Bladder microvascular endothelial cell (primary cell): Measurements from ENCODE around the gene PLPPR3. TPM values are rescaled to one million over a fixed set of nuclear protein-coding genes. Genes with fewer than 3 reads are reported as not detected.

ENCODE experiments used
- total RNA-seq: library from RNA; depleted of rRNA; stranded (reverse); fragments of >200 nt; gene quantifications from 2 replicates; pipeline ENCODE4 v1.2.3, GENCODE V29; 2014

The PLPPR3 gene, protein sequence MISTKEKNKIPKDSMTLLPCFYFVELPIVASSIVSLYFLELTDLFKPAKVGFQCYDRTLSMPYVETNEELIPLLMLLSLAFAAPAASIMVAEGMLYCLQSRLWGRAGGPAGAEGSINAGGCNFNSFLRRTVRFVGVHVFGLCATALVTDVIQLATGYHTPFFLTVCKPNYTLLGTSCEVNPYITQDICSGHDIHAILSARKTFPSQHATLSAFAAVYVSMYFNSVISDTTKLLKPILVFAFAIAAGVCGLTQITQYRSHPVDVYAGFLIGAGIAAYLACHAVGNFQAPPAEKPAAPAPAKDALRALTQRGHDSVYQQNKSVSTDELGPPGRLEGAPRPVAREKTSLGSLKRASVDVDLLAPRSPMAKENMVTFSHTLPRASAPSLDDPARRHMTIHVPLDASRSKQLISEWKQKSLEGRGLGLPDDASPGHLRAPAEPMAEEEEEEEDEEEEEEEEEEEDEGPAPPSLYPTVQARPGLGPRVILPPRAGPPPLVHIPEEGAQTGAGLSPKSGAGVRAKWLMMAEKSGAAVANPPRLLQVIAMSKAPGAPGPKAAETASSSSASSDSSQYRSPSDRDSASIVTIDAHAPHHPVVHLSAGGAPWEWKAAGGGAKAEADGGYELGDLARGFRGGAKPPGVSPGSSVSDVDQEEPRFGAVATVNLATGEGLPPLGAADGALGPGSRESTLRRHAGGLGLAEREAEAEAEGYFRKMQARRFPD
- 0.13 and 0.16 TPM in 2 replicates for total RNA-seq

DNA sequence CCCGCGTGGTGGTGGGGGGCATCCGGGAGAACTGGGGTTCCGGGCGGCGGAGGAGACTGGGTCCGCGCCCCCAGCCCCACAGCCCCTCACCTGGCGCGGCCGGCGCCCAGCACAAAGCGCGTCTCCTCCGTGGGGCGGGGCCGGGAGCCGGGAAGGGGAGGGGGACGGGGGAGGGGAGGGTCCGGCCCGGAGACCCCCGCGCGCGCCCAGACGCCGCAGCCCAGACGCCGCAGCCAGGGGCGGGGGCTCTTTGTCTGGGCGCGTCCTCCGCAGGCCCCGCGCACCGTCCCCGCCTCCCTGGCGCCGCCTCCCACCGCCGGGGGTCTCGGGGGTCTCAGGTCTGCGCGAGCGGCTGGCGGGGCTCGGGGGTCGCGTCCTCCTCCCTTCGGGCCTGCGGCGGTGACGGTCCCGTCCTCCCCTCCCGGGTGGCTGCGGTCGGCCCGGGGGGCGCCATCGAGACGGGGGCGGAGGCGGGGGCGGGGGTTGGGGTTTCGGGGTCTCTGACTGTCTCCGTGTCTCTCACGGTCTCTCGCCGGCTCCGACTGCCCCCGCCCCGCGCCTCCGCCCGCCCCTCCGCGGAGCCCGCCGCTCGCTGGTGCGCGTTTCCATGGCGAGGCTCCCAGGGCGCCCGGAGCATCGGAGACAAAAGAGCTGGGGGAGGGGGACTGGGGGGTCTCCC is at the start of gene PLPPR3:
TSS of gene PLPPR3 (minus strand) at position 131 of the 679 bp plus-strand sequence. CDS start 396 bp downstream, outside the sequence.

DNA sequence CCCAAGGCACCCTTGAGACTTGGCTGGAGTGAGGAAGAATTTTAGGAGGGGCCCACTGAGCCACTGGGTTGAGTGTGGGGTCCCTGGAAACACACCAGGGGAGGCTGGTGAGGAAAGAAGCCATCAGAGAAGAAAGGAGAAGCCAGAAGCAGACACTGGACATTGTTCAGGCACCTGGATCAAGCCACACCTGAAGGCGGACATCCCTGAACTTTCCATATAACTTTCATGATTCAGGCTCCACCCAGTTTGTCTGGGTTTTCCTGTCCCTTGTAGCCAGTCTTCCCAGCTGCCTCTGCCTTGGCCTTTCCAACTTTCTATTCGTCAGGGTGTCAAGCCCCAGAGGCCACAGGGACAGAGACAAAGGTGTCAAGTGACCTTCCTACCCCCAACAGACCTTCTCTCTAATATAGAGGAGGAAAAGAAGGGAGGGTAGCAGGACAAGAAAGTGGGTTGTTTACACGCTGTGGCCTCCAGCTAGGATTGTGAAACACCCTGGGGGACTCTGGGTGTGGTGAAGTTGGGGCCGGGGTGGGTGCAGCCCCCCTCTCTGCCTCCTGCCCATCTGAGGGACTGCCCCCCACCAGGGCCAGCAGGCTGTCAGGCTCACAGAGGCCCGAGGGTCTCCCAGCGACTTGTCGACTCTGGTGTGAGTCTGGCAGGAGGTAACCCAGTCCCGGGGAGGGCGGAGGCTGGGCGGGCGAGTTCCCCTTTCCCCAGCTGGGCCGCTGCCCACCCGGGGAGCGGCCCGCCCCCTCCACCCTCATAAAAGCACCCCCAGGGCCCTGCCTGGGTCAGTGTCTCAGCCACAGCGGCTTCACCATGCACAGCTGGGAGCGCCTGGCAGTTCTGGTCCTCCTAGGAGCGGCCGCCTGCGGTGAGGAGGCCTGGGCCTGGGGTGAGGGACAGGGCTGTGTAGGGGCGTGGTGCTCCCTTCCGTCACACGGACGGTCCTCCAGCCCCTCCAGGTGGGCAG is 37.4 kb upstream of the PLPPR3 start, which contains the start of gene CFD:
TSS of gene CFD (plus strand) at position 797 of the 976 bp plus-strand sequence. CDS start at position 823, 26 bp downstream.

DNA sequence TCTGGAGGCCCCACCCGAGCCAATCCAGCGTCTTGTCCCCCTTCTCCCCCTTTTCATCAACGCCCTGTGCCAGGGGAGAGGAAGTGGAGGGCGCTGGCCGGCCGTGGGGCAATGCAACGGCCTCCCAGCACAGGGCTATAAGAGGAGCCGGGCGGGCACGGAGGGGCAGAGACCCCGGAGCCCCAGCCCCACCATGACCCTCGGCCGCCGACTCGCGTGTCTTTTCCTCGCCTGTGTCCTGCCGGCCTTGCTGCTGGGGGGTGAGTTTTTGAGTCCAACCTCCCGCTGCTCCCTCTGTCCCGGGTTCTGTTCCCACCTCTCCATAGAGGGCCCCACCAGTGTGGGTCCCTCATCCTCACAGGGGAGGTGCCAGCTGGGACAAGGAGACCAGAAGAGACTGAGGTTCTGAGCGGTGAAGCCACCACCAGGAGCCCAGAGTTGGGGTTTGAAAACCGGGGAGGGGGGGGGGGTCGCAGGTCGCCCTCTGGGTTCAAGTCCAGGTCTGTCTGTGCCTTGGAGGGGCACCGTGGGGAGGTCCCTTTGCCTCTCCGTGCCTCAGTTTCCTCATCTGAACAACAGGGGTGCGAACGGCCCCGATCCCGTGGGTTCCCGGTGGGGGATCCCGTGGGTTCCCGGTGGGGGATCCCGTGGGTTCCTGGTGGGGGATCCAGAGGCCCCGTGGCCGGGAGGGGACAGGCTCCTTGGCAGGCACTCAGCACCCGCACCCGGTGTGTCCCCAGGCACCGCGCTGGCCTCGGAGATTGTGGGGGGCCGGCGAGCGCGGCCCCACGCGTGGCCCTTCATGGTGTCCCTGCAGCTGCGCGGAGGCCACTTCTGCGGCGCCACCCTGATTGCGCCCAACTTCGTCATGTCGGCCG is 30.6 kb upstream of the PLPPR3 start, which contains the start of gene ELANE:
TSS of gene ELANE (plus strand) at position 168 of the 878 bp plus-strand sequence. CDS start at position 194, 26 bp downstream.

DNA sequence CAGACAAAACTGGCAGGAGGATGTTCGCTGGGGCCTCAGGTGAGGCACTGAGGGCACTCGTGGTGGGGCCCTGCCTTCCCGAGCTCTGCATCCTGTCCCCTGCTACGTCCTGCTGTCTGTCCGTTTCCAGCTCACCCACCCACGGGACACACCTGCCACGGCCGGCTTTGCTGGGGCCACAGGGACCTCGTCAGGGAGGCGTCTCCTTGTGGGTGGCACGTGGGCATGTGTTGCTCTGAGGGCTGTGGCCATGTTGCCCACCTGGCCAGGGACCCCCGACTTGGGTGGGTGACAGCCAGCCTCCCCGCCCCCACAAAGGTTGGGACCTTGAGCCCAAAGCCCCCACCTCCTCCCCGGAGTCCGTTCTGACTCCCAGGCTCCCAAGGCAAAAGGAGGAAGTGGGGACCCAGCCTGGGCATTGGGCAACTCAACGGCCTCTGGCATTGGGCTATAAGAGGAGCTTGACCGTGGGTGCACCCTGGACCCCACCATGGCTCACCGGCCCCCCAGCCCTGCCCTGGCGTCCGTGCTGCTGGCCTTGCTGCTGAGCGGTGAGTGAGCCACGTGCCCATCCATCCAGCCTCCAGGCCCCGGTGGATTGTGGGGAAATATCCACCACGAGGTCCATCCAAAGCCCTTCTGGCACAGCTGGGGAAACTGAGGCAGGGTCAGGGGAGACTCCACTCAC is 18.9 kb upstream of the PLPPR3 start, which contains the start of gene PRTN3:
TSS of gene PRTN3 (plus strand) at position 481 of the 688 bp plus-strand sequence. CDS start at position 491, 10 bp downstream.

DNA sequence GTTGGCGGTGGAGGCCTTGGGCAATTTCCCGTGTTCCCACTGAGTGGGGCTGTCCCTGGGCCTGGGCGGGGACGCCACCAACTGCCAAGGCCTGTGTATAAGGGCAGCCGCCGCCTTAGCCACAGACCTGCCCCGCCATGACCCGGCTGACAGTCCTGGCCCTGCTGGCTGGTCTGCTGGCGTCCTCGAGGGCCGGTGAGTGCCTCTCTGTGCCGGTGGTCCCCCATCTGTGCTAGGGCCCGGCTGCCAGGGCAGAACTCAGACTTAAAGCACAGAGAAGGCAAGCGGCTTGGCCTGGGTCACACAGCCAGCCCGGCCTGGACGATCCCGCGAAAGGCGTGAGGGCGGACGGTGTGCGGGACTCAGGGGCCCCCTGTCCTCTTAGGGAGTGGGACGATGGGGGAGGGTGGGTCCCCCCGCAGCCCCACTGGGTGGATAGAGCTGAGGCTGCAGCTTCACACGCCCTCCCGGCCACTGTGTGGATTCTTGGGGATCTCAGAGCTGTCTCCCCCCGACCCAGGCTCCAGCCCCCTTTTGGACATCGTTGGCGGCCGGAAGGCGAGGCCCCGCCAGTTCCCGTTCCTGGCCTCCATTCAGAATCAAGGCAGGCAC is 6.1 kb upstream of the PLPPR3 start, which contains the start of gene AZU1:
TSS of gene AZU1 (plus strand) at position 128 of the 612 bp plus-strand sequence. CDS start at position 138, 10 bp downstream.

DNA sequence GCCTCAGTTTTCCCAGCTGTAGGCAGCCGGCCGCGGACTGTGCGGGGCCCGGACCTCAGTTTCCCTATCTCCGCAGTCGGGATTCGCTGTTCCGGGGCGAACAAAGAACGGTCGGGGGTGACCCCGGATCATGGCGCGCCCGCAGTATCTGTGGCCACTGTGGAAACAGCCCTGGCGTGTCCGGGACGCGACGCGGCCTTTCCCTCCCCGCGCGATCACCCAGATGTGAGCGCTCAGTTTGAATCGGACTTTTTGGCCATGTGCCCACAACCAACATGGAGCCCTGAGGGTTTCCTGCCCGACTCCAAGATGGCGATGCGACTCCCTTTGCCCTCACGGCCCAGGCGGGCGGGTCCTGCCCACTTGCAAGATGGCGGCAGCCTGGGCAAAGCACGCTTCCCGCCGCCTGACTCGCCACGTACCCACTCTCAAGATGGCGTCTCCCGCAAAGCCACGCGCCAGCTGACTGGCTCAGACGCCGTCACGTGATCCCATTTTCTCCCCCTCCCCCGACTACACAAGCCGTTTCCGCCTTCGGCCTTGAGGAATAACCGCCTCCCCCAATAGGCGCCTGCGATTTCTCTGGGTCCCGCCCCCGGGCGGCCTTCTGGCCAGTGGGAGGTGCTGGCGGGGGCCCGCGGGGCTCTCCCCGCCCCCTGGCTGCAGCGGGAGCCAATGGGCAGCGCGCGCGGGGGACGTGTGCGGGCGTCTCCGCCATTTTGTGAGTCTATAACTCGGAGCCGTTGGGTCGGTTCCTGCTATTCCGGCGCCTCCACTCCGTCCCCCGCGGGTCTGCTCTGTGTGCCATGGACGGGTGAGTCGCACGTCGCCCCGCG is 24.8 kb downstream of the PLPPR3 start, which contains the start of gene PTBP1:
TSS of gene PTBP1 (plus strand) at position 761 of the 836 bp plus-strand sequence. CDS start at position 807, 46 bp downstream.

Other genes with a start within 250 kb of the PLPPR3 start
- gene BSG, start 249.4 kb downstream of the PLPPR3 start, total RNA-seq = 219 and 355 TPM in 2 replicates
- gene HCN2, start 232.1 kb downstream of the PLPPR3 start, total RNA-seq = 0.32 and 1.8 TPM in 2 replicates
- 19.3 and 34.0 TPM in 2 replicates for gene POLRMT, start 188.4 kb downstream of the PLPPR3 start, total RNA-seq
- gene FGF22, start 182.1 kb downstream of the PLPPR3 start, total RNA-seq = under 0.01 TPM in 1 of 2 replicates, not detected in the other
- gene RNF126, start 158.7 kb downstream of the PLPPR3 start, total RNA-seq = 17.3 and 25.2 TPM in 2 replicates
- 4.5 and 13.2 TPM in 2 replicates for gene FSTL3, start 145.6 kb downstream of the PLPPR3 start, total RNA-seq
- 0.16 TPM in 1 of 2 replicates, not detected in the other for gene PRSS57, start 126.5 kb downstream of the PLPPR3 start, total RNA-seq
- gene PALM, start 113.0 kb downstream of the PLPPR3 start, total RNA-seq = 13.6 and 65.8 TPM in 2 replicates
- gene MISP, start 70.8 kb downstream of the PLPPR3 start, total RNA-seq = not detected in 2 replicates
- gene PTBP1, start 24.5 kb downstream of the PLPPR3 start, total RNA-seq = 107 and 233 TPM in 2 replicates
- gene AZU1, start 5.9 kb upstream of the PLPPR3 start, total RNA-seq = not detected in 2 replicates
- not detected in 2 replicates for gene PRTN3, start 19.0 kb upstream of the PLPPR3 start, total RNA-seq
- gene ELANE, start 30.3 kb upstream of the PLPPR3 start, total RNA-seq = not detected in 2 replicates
- 1.5 and 1.8 TPM in 2 replicates for gene CFD, start 37.7 kb upstream of the PLPPR3 start, total RNA-seq
- gene MED16, start 71.2 kb upstream of the PLPPR3 start, total RNA-seq = 18.3 and 54.2 TPM in 2 replicates
- gene RNU6-9, start 71.5 kb upstream of the PLPPR3 start, total RNA-seq = not detected in 2 replicates
- gene R3HDM4, start 91.3 kb upstream of the PLPPR3 start, total RNA-seq = 17.5 and 33.3 TPM in 2 replicates
- not detected in 2 replicates for gene KISS1R, start 95.4 kb upstream of the PLPPR3 start, total RNA-seq
- 9.2 and 16.4 TPM in 2 replicates for gene ARID3A, start 104.1 kb upstream of the PLPPR3 start, total RNA-seq
- gene WDR18, start 162.4 kb upstream of the PLPPR3 start, total RNA-seq = 72.4 and 77.4 TPM in 2 replicates
- 0.50 and 0.97 TPM in 2 replicates for gene GRIN3B, start 178.5 kb upstream of the PLPPR3 start, total RNA-seq
- gene TMEM259, start 199.2 kb upstream of the PLPPR3 start, total RNA-seq = 37.9 and 71.6 TPM in 2 replicates
- gene RNU6-2, start 199.6 kb upstream of the PLPPR3 start, total RNA-seq = not detected in 2 replicates
- gene CNN2, start 204.7 kb upstream of the PLPPR3 start, total RNA-seq = 120 and 249 TPM in 2 replicates
- gene ABCA7, start 218.2 kb upstream of the PLPPR3 start, total RNA-seq = 6.2 and 7.8 TPM in 2 replicates
- 50.0 and 78.8 TPM in 2 replicates for gene ARHGAP45, start 245.2 kb upstream of the PLPPR3 start, total RNA-seq